HL-60 (cell line): Measurements from ENCODE around the gene HPCAL1.

Experiments
- CTCF ChIP-seq: IDR thresholded peaks from one replicate; pipeline ENCODE4 v1.5.1; 2011; ENCODE audit warnings: low read length, control low read depth, inconsistent platforms; ENCODE audit not compliant: insufficient read depth
- GABPA ChIP-seq: IDR thresholded peaks from 2 replicates; pipeline ENCODE4 v1.6.1; 2012; ENCODE audit warnings: low read depth
- POLR2AphosphoS5 ChIP-seq: IDR thresholded peaks from 2 replicates; pipeline ENCODE4 v1.6.1; 2012; ENCODE audit warnings: low read depth
- REST ChIP-seq: IDR thresholded peaks from 2 replicates; pipeline ENCODE4 v1.6.1; 2012; ENCODE audit warnings: low read depth; ENCODE audit not compliant: insufficient replicate concordance
- SPI1 ChIP-seq: IDR thresholded peaks from 2 replicates; pipeline ENCODE4 v1.6.1; 2012; ENCODE audit warnings: low read depth, mild to moderate bottlenecking, borderline replicate concordance

- TF ChIP-seq CTCF = no peak
- TF ChIP-seq POLR2AphosphoS5 = no peak
- no peak for TF ChIP-seq REST
- no peak for TF ChIP-seq GABPA
- TF ChIP-seq SPI1 = no peak
Measured at GRCh38 chr2:10319892-10320574, 17.3 kb downstream of the HPCAL1 start.
